ENCODE results near the gene SPTAN1.

The SPTAN1 gene

GRCh38 chr9:128634651-128635262, 82.4 kb downstream of the SPTAN1 start:
- H3K27me3 ChIP-seq (ENCODE audit: insufficient read depth, low read length, poor library complexity, severe bottlenecking) = no peaks in the 10 kb centered on the region
- H3K9me2 ChIP-seq (replicated peaks; ENCODE audit: low read depth, low read length) = no peaks in the 10 kb centered on the region
- H3K4me3 ChIP-seq (ENCODE audit: low read length, poor library complexity, severe bottlenecking) = no peak overlapping the region
- no peaks in the 10 kb centered on the region for H3F3A ChIP-seq (ENCODE audit: low read depth)
- H3K79me2 ChIP-seq (ENCODE audit: insufficient read depth, low read length) = no peaks in the 10 kb centered on the region
- TF ChIP-seq EZH2phosphoT487 (IDR thresholded peaks at IDR 0.05; ENCODE audit: borderline replicate concordance) = no peak
- no peak for TF ChIP-seq CTCF (conservative IDR thresholded peaks at IDR 0.05; ENCODE audit: low read length)
- no peak overlapping the region for H3K9ac ChIP-seq (ENCODE audit: low read depth, low read length, poor library complexity, severe bottlenecking)
- H3K4me2 ChIP-seq (ENCODE audit: low read depth, low read length, poor library complexity, severe bottlenecking) = no peak overlapping the region
- no peaks in the 10 kb centered on the region for H3K9me3 ChIP-seq (ENCODE audit: insufficient read depth, low read depth, low read length)
- no peaks in the 10 kb centered on the region for H3K4me1 ChIP-seq (ENCODE audit: insufficient read depth, low read length, poor library complexity, severe bottlenecking)
- H2AFZ ChIP-seq (ENCODE audit: low read length) = no peak overlapping the region
- H4K20me1 ChIP-seq (ENCODE audit: insufficient read depth, low read length, poor library complexity, severe bottlenecking) = no peaks in the 10 kb centered on the region
- peaks cover 25% of the 10 kb centered on the region; the same call in 1 of the 2 replicates for H3K36me3 ChIP-seq (ENCODE audit: insufficient read depth, low read length)

- Histone ChIP-seq H3K9me3 (ENCODE audit: insufficient read depth, low read depth, low read length) (no peaks in the 10 kb centered on the region), H4K20me1 (ENCODE audit: insufficient read depth, low read length, poor library complexity, severe bottlenecking) (no peaks in the 10 kb centered on the region), H3K9ac (ENCODE audit: low read depth, low read length, poor library complexity, severe bottlenecking) (no peak overlapping the region), H3K27me3 (ENCODE audit: insufficient read depth, low read length, poor library complexity, severe bottlenecking) (no peaks in the 10 kb centered on the region), H3K36me3 (ENCODE audit: insufficient read depth, low read length) (peaks cover 25% of the 10 kb centered on the region; the same call in 1 of the 2 replicates), H2AFZ (ENCODE audit: low read length) (no peak overlapping the region), H3K4me1 (ENCODE audit: insufficient read depth, low read length, poor library complexity, severe bottlenecking) (no peaks in the 10 kb centered on the region), H3K4me3 (ENCODE audit: low read length, poor library complexity, severe bottlenecking) (no peak overlapping the region), H3K79me2 (ENCODE audit: insufficient read depth, low read length) (no peaks in the 10 kb centered on the region), H3K4me2 (ENCODE audit: low read depth, low read length, poor library complexity, severe bottlenecking) (no peak overlapping the region), H3K9me2 (replicated peaks; ENCODE audit: low read depth, low read length) (no peaks in the 10 kb centered on the region), H3F3A (ENCODE audit: low read depth) (no peaks in the 10 kb centered on the region)
- no peak for TF ChIP-seq EZH2phosphoT487 (IDR thresholded peaks at IDR 0.05; ENCODE audit: borderline replicate concordance)
- peak; percentile 32; the same call in 1 of the 2 replicates for TF ChIP-seq CTCF (conservative IDR thresholded peaks at IDR 0.05; ENCODE audit: low read length)
Observed at GRCh38 chr9:128635266-128636023, 83.1 kb downstream of the SPTAN1 start.

GRCh38 chr9:128636024-128636390, 83.6 kb downstream of the SPTAN1 start:
- H2AFZ ChIP-seq (ENCODE audit: low read length) = no peak overlapping the region
- TF ChIP-seq CTCF (conservative IDR thresholded peaks at IDR 0.05; ENCODE audit: low read length) (no peak), EZH2phosphoT487 (IDR thresholded peaks at IDR 0.05; ENCODE audit: borderline replicate concordance) (no peak)
- no peaks in the 10 kb centered on the region for H3K4me1 ChIP-seq (ENCODE audit: insufficient read depth, low read length, poor library complexity, severe bottlenecking)
- no peaks in the 10 kb centered on the region for H3K27me3 ChIP-seq (ENCODE audit: insufficient read depth, low read length, poor library complexity, severe bottlenecking)
- H3K9me3 ChIP-seq (ENCODE audit: insufficient read depth, low read depth, low read length) = no peaks in the 10 kb centered on the region
- H3K36me3 ChIP-seq (ENCODE audit: insufficient read depth, low read length) = peaks cover 25% of the 10 kb centered on the region; the same call in 1 of the 2 replicates
- no peaks in the 10 kb centered on the region for H3F3A ChIP-seq (ENCODE audit: low read depth)
- no peak overlapping the region for H3K9ac ChIP-seq (ENCODE audit: low read depth, low read length, poor library complexity, severe bottlenecking)
- H3K4me2 ChIP-seq (ENCODE audit: low read depth, low read length, poor library complexity, severe bottlenecking) = no peak overlapping the region
- no peak overlapping the region for H3K4me3 ChIP-seq (ENCODE audit: low read length, poor library complexity, severe bottlenecking)
- no peaks in the 10 kb centered on the region for H4K20me1 ChIP-seq (ENCODE audit: insufficient read depth, low read length, poor library complexity, severe bottlenecking)
- no peaks in the 10 kb centered on the region for H3K9me2 ChIP-seq (replicated peaks; ENCODE audit: low read depth, low read length)
- H3K79me2 ChIP-seq (ENCODE audit: insufficient read depth, low read length) = no peaks in the 10 kb centered on the region

Data from Loucy (cell line).